Naive thymus-derived CD8-positive, alpha-beta T cell (primary cell): ENCODE data around the gene ERC2. TPM values are rescaled to one million over a fixed set of nuclear protein-coding genes. Genes with fewer than 3 reads are reported as not detected.

Experiments
- ATAC-seq, 2 donors: fragments of 150-1000 bp; cut with Tn5 transposase in 1 of 2; sonication (Bioruptor Pico), chemical (Tn5 transposase) in 1 of 2; 1 replicate in 1 of 2; 2 replicates in 1 of 2; pipeline ENCODE4 v1.10.0; 2021; ENCODE audit warnings: mild to moderate bottlenecking in 2 of 2, moderate library complexity in 2 of 2
- POLR2A ChIA-PET: fragments of 350-600 bp; sonication (Branson Sonifier 250); formaldehyde crosslinking; loops from one replicate; lab custom pipeline; 2021; ENCODE audit warnings: antibody characterized with exemption; lab: Charles Lee
- DNase-seq, 10 donors: peaks; one replicate each; pipeline versions ENCODE4 v3.0.0 to v3.0.0-alpha.2; 2020 to 2022
- H3K27ac Mint-ChIP-seq, 10 donors: one replicate each; pipeline ENCODE4 v1.8.0; 2020 to 2022; ENCODE audit warnings: mild to moderate bottlenecking in 10 of 10, mixed read lengths in 10 of 10, moderate library complexity in 4 of 10, inconsistent platforms in 1 of 10
- H3K27me3 Mint-ChIP-seq, 5 donors: one replicate each; pipeline ENCODE4 v1.8.0; 2021 to 2022; ENCODE audit warnings: mixed read lengths in 5 of 5
- H3K36me3 Mint-ChIP-seq, 3 donors: one replicate each; pipeline ENCODE4 v1.8.0; 2020 to 2022; ENCODE audit warnings: mixed read lengths in 3 of 3, mild to moderate bottlenecking in 2 of 3, inconsistent platforms in 1 of 3
- H3K4me1 Mint-ChIP-seq, 4 donors: one replicate each; pipeline ENCODE4 v1.8.0; 2021 to 2022; ENCODE audit warnings: mixed read lengths in 4 of 4
- H3K4me3 Mint-ChIP-seq, 10 donors: one replicate each; pipeline ENCODE4 v1.8.0; 2020 to 2022; ENCODE audit warnings: mild to moderate bottlenecking in 10 of 10, mixed read lengths in 10 of 10, moderate library complexity in 6 of 10, inconsistent platforms in 1 of 10
- H3K9me3 Mint-ChIP-seq, 9 donors: one replicate each; pipeline ENCODE4 v1.8.0; 2020 to 2022; ENCODE audit warnings: mixed read lengths in 9 of 9, mild to moderate bottlenecking in 3 of 9, inconsistent platforms in 1 of 9, moderate library complexity in 1 of 9
- polyA plus RNA-seq, 3 donors: library from polyadenylated mRNA; unstranded; fragments of 300-500 nt; fragmentation: Illumina TruSeq; gene quantifications; one replicate each; pipeline ENCODE4 v1.2.3, GENCODE V29; 2021
- total RNA-seq, 8 experiments: library from RNA in 2 of 8; stranded (reverse) in 2 of 8; gene quantifications; one replicate each; pipeline ENCODE4 v1.2.3 and lab custom pipeline; 2021 to 2026

ERC2 gene
- total and polyA plus RNA-seq, 5 experiments from 2014 or later = 0.05 to 0.29 TPM; not detected in 3

- ATAC-seq (no peak), DNase-seq (no peak)
- Mint-ChIP-seq H3K27me3 (peaks cover 16 to 65% (median 39%) of the 10 kb centered on the region in 5 donors), H3K4me1 (peaks cover 0 to 2% (median under 1%) of the 10 kb centered on the region in 4 donors), H3K4me3 (no peak overlapping the region), H3K27ac (no peak overlapping the region), H3K9me3 (peaks cover 0 to 11% (median 0%) of the 10 kb centered on the region in 9 donors), H3K36me3 (no peaks in the 10 kb centered on the region)
- POLR2A ChIA-PET = no interaction called here
Observed at GRCh38 chr3:55477306-55478303, 990.7 kb downstream of the ERC2 start.

- Mint-ChIP-seq H3K36me3 (no peaks in the 10 kb centered on the region), H3K4me1 (peaks cover 0 to 2% (median 2%) of the 10 kb centered on the region in 4 donors), H3K27me3 (peaks cover 17 to 69% (median 45%) of the 10 kb centered on the region in 5 donors), H3K27ac (no peak overlapping the region), H3K4me3 (no peak overlapping the region), H3K9me3 (peaks cover 0 to 11% (median 0%) of the 10 kb centered on the region in 9 donors)
- DNase-seq (no peak), ATAC-seq (no peak)
- POLR2A ChIA-PET = no interaction called here
Observed at GRCh38 chr3:55476515-55476914, 991.8 kb downstream of the ERC2 start.

- peaks cover 5 to 46% (median 28%) of the 10 kb centered on the region in 5 donors for H3K27me3 Mint-ChIP-seq
- no peak overlapping the region for H3K27ac Mint-ChIP-seq
- peaks cover 0 to 2% (median 0%) of the 10 kb centered on the region in 4 donors for H3K4me1 Mint-ChIP-seq
Observed at GRCh38 chr3:55474213-55474632, 994.0 kb downstream of the ERC2 start.

GRCh38 chr3:55473788-55474187 is 994.5 kb downstream of the ERC2 start:
- DNase-seq (no peak), ATAC-seq (no peak)
- Mint-ChIP-seq H3K27ac (no peak overlapping the region), H3K4me3 (no peak overlapping the region), H3K4me1 (peaks cover 0 to 2% (median 0%) of the 10 kb centered on the region in 4 donors), H3K36me3 (no peaks in the 10 kb centered on the region), H3K9me3 (peaks cover 0 to 11% (median 0%) of the 10 kb centered on the region in 9 donors), H3K27me3 (peaks cover 4 to 45% (median 27%) of the 10 kb centered on the region in 5 donors)
- POLR2A ChIA-PET = no interaction called here

More at GRCh38 chr3:55474213-55474632, 994.0 kb downstream of the ERC2 start:
- no peak for ATAC-seq
- DNase-seq = no peak
- no peak overlapping the region for H3K4me3 Mint-ChIP-seq
- POLR2A ChIA-PET = no interaction called here
- peaks cover 0 to 11% (median 0%) of the 10 kb centered on the region in 9 donors for H3K9me3 Mint-ChIP-seq
- H3K36me3 Mint-ChIP-seq = no peaks in the 10 kb centered on the region

- Mint-ChIP-seq H3K36me3 (no peaks in the 10 kb centered on the region), H3K4me3 (no peak overlapping the region), H3K4me1 (peaks cover 0 to 2% (median 0%) of the 10 kb centered on the region in 4 donors), H3K9me3 (peaks cover 0 to 11% (median 0%) of the 10 kb centered on the region in 9 donors), H3K27me3 (peaks cover 2 to 45% (median 19%) of the 10 kb centered on the region in 5 donors), H3K27ac (no peak overlapping the region)
- POLR2A ChIA-PET = no interaction called here
- DNase-seq (no peak), ATAC-seq (no peak)
Observed at GRCh38 chr3:55471522-55472280, 996.6 kb downstream of the ERC2 start.

GRCh38 chr3:55471084-55471483 is 997.2 kb downstream of the ERC2 start:
- no peak overlapping the region for H3K27ac Mint-ChIP-seq
- peaks cover 2 to 39% (median 19%) of the 10 kb centered on the region in 5 donors for H3K27me3 Mint-ChIP-seq
- ATAC-seq = no peak
- POLR2A ChIA-PET = no interaction called here
- H3K4me1 Mint-ChIP-seq = peaks cover 0 to 2% (median 0%) of the 10 kb centered on the region in 4 donors
- no peak overlapping the region for H3K4me3 Mint-ChIP-seq
- no peaks in the 10 kb centered on the region for H3K36me3 Mint-ChIP-seq
- DNase-seq = no peak
- H3K9me3 Mint-ChIP-seq = peaks cover 0 to 11% (median 0%) of the 10 kb centered on the region in 9 donors

GRCh38 chr3:55469957-55470526 is 998.2 kb downstream of the ERC2 start:
- no peak overlapping the region for H3K4me3 Mint-ChIP-seq
- H3K27me3 Mint-ChIP-seq = peaks cover 2 to 30% (median 19%) of the 10 kb centered on the region in 5 donors
- peaks cover 0 to 11% (median 0%) of the 10 kb centered on the region in 9 donors for H3K9me3 Mint-ChIP-seq
- DNase-seq (no peak), ATAC-seq (no peak)
- peaks cover 0 to 2% (median 0%) of the 10 kb centered on the region in 4 donors for H3K4me1 Mint-ChIP-seq
- POLR2A ChIA-PET = no interaction called here
- no peaks in the 10 kb centered on the region for H3K36me3 Mint-ChIP-seq
- no peak overlapping the region for H3K27ac Mint-ChIP-seq

GRCh38 chr3:55468251-55468650 is 1000.0 kb downstream of the ERC2 start:
- peaks cover 0 to 2% (median 0%) of the 10 kb centered on the region in 4 donors for H3K4me1 Mint-ChIP-seq
- POLR2A ChIA-PET = no interaction called here
- no peak overlapping the region for H3K4me3 Mint-ChIP-seq

GRCh38 chr3:55467099-55467498 is 1001.2 kb downstream of the ERC2 start:
- H3K36me3 Mint-ChIP-seq = no peaks in the 10 kb centered on the region

More at GRCh38 chr3:55468251-55468650, 1000.0 kb downstream of the ERC2 start:
- Mint-ChIP-seq H3K27me3 (peaks cover 1 to 18% (median 11%) of the 10 kb centered on the region in 5 donors), H3K27ac (no peak overlapping the region), H3K36me3 (no peaks in the 10 kb centered on the region), H3K9me3 (no peaks in the 10 kb centered on the region)
- ATAC-seq = no peak
- no peak for DNase-seq

GRCh38 chr3:55466526-55466925 is 1001.7 kb downstream of the ERC2 start:
- POLR2A ChIA-PET = no interaction called here
- Mint-ChIP-seq H3K4me3 (no peak overlapping the region), H3K27ac (no peak overlapping the region), H3K9me3 (no peaks in the 10 kb centered on the region), H3K4me1 (no peaks in the 10 kb centered on the region), H3K36me3 (no peaks in the 10 kb centered on the region), H3K27me3 (peaks cover 0 to 5% (median 0%) of the 10 kb centered on the region in 5 donors)
- no peak for DNase-seq
- ATAC-seq = no peak

More at GRCh38 chr3:55467099-55467498, 1001.2 kb downstream of the ERC2 start:
- Mint-ChIP-seq H3K4me1 (peaks cover 0 to 2% (median 0%) of the 10 kb centered on the region in 4 donors), H3K27ac (no peak overlapping the region), H3K4me3 (no peak overlapping the region), H3K9me3 (no peaks in the 10 kb centered on the region), H3K27me3 (peaks cover 1 to 7% (median 3%) of the 10 kb centered on the region in 5 donors)
- DNase-seq = no peak
- POLR2A ChIA-PET = no interaction called here
- no peak for ATAC-seq

- POLR2A ChIA-PET = no interaction called here
- Mint-ChIP-seq H3K27me3 (peaks cover 0 to 14% (median 2%) of the 10 kb centered on the region in 5 donors), H3K27ac (no peak overlapping the region), H3K9me3 (peaks cover 0 to 7% (median 0%) of the 10 kb centered on the region in 9 donors), H3K36me3 (no peaks in the 10 kb centered on the region), H3K4me1 (no peaks in the 10 kb centered on the region), H3K4me3 (no peak overlapping the region)
- DNase-seq (no peak), ATAC-seq (no peak)
Observed at GRCh38 chr3:55461896-55462295, 1006.4 kb downstream of the ERC2 start.

GRCh38 chr3:55459838-55460237 is 1008.4 kb downstream of the ERC2 start:
- Mint-ChIP-seq H3K27me3 (peaks cover 0 to 14% (median 2%) of the 10 kb centered on the region in 5 donors), H3K27ac (no peak overlapping the region), H3K9me3 (peaks cover 0 to 7% (median 0%) of the 10 kb centered on the region in 9 donors), H3K4me3 (no peak overlapping the region), H3K4me1 (no peaks in the 10 kb centered on the region), H3K36me3 (no peaks in the 10 kb centered on the region)
- no peak for DNase-seq
- ATAC-seq = no peak
- POLR2A ChIA-PET = no interaction called here
